ENCODE results near the gene UBXN7. TPM values are rescaled to one million over a fixed set of nuclear protein-coding genes. Genes with fewer than 3 reads are reported as not detected.

UBXN7 gene
- polyA plus RNA-seq, 3 donors = 3.8 to 10.9 (median 4.9) TPM

Other genes starting within 250 kb of the UBXN7 start
- 1 to 10 TPM in 2 of 3 donors, under 1 TPM in 1; 0.89 to 4.5 (median 3.4) TPM for gene ZDHHC19, start 221.0 kb downstream of the UBXN7 start, polyA plus RNA-seq
- under 1 TPM in 2 of 3 donors, not detected in 1; 0.33 to 0.79 TPM for gene SLC51A, start 215.9 kb downstream of the UBXN7 start, polyA plus RNA-seq
- 10 to 100 TPM; 12.9 to 39.8 (median 32.3) TPM for gene PCYT1A, start 144.7 kb downstream of the UBXN7 start, polyA plus RNA-seq
- 10 to 100 TPM in 1 of 3 donors, 1 to 10 TPM in 2; 6.7 to 13.3 (median 9.3) TPM for gene DYNLT2B, start 114.2 kb downstream of the UBXN7 start, polyA plus RNA-seq
- gene TM4SF19, start 94.0 kb downstream of the UBXN7 start, polyA plus RNA-seq = not detected
- gene RNF168, start 71.3 kb upstream of the UBXN7 start, polyA plus RNA-seq = 1 to 10 TPM; 3.2 to 9.6 (median 7.2) TPM
- not detected for gene SMCO1, start 82.9 kb upstream of the UBXN7 start, polyA plus RNA-seq
- gene WDR53, start 136.1 kb upstream of the UBXN7 start, polyA plus RNA-seq = 1 to 10 TPM; 3.5 to 9.8 (median 8.5) TPM
- gene FBXO45, start 136.2 kb upstream of the UBXN7 start, polyA plus RNA-seq = 1 to 10 TPM; 2.4 to 4.4 (median 3.7) TPM
- gene NRROS, start 207.3 kb upstream of the UBXN7 start, polyA plus RNA-seq = 1 to 10 TPM; 1.1 to 5.1 (median 3.4) TPM